Left ventricle myocardium inferior (tissue), 1 donor: ENCODE data around the gene NT5DC1. TPM values are rescaled to one million over a fixed set of nuclear protein-coding genes. Genes with fewer than 3 reads are reported as not detected.

Experiments used
- DNase-seq: peaks from one replicate; pipeline ENCODE4 v3.0.0-alpha.2; 2020
- H3K27ac ChIP-seq: fragments of 200-600 bp; replicated peaks from 2 replicates; pipeline ENCODE4 v1.8.0; 2021
- H3K27me3 ChIP-seq: fragments of 200-600 bp; 2 replicates; pipeline ENCODE4 v1.8.0; 2021; ENCODE audit warnings: low read depth
- H3K36me3 ChIP-seq: fragments of 200-600 bp; 2 replicates; pipeline ENCODE4 v1.8.0; 2021
- H3K4me1 ChIP-seq: fragments of 200-600 bp; 2 replicates; pipeline ENCODE4 v1.8.0; 2021
- H3K4me3 ChIP-seq: fragments of 200-600 bp; 2 replicates; pipeline ENCODE4 v1.8.0; 2021; ENCODE audit warnings: mild to moderate bottlenecking, moderate library complexity
- H3K9me3 ChIP-seq: fragments of 200-600 bp; replicated peaks from 2 replicates; pipeline ENCODE4 v1.8.0; 2021
- intact Hi-C: fragments of 100-400 bp; cut with micrococcal nuclease; formaldehyde crosslinking; loops from one replicate; pipeline ENCODE4 v1.11.0; 2022
- total RNA-seq: library from RNA; stranded (reverse); fragmentation: NEBNext Ultra II Directional; extraction: Animal tissue kit (Norgen Biotek cat#: 25700); gene quantifications from one replicate; pipeline ENCODE4 v1.2.1, GENCODE V29; 2021
- TF ChIP-seq, protein P1 (sequence below): fragments of 200-600 bp; IDR thresholded peaks from 2 replicates; pipeline ENCODE4 v1.8.0; 2021; ENCODE audit warnings: antibody characterized with exemption, mild to moderate bottlenecking, borderline replicate concordance
- donor health status: DM: no; HTN: yes; CAD: no; lungs with severe emphysema.

The NT5DC1 gene
- total RNA-seq, 1 donor from 2014 or later, result 64.3 TPM

DNA sequence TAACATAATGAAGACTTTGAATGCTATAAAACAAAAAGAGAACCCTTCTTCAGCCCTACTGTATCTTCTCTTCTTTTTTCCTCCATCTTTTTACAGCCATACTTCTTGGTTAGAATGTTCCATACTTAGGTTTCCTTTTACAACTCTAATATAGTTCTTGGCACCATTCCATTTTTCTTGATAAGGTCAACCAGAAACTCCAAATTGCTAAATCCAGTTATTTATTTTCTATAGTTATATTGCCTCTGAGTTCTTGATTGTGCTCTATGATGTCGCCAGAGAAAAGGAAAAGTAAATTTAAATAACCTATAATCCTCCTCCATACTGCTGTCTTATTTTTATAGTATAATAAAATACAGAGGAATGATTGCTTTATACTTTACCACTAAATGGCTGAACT is 52.0 kb downstream of the NT5DC1 start:
- Histone ChIP-seq H3K27me3 (no peaks in the 10 kb centered on the region), H3K27ac (no peak overlapping the region), H3K4me3 (no peak overlapping the region), H3K9me3 (no peaks in the 10 kb centered on the region), H3K36me3 (no peaks in the 10 kb centered on the region), H3K4me1 (no peaks in the 10 kb centered on the region)
- no peak for DNase-seq
- TF ChIP-seq, protein P1, sequence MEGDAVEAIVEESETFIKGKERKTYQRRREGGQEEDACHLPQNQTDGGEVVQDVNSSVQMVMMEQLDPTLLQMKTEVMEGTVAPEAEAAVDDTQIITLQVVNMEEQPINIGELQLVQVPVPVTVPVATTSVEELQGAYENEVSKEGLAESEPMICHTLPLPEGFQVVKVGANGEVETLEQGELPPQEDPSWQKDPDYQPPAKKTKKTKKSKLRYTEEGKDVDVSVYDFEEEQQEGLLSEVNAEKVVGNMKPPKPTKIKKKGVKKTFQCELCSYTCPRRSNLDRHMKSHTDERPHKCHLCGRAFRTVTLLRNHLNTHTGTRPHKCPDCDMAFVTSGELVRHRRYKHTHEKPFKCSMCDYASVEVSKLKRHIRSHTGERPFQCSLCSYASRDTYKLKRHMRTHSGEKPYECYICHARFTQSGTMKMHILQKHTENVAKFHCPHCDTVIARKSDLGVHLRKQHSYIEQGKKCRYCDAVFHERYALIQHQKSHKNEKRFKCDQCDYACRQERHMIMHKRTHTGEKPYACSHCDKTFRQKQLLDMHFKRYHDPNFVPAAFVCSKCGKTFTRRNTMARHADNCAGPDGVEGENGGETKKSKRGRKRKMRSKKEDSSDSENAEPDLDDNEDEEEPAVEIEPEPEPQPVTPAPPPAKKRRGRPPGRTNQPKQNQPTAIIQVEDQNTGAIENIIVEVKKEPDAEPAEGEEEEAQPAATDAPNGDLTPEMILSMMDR, result no peak
- intact Hi-C loops, result no loop called here

DNA sequence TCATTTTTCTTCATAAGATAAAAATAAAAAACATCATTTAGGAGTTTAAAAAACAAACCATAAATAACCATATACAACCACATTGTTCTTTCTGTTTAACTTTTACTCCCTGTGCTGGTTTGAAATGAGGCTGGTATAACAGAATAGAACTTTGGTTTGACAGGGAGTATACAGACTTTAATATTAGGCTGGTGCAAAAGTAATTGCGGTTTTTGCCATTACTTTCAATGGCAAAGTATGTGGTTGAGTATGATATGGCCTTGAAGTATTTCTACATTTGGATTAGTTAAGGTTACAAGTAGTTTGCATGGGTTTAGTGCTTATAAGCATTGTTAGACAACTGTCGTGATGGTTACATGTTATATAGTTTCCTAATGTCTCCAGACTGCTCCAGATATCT is 54.2 kb downstream of the NT5DC1 start:
- TF ChIP-seq, protein P1, result no peak
- Histone ChIP-seq H3K36me3 (no peaks in the 10 kb centered on the region), H3K4me1 (no peaks in the 10 kb centered on the region), H3K9me3 (no peaks in the 10 kb centered on the region), H3K4me3 (no peak overlapping the region), H3K27me3 (no peaks in the 10 kb centered on the region), H3K27ac (no peak overlapping the region)
- intact Hi-C loops, result no loop called here
- DNase-seq, result no peak

DNA sequence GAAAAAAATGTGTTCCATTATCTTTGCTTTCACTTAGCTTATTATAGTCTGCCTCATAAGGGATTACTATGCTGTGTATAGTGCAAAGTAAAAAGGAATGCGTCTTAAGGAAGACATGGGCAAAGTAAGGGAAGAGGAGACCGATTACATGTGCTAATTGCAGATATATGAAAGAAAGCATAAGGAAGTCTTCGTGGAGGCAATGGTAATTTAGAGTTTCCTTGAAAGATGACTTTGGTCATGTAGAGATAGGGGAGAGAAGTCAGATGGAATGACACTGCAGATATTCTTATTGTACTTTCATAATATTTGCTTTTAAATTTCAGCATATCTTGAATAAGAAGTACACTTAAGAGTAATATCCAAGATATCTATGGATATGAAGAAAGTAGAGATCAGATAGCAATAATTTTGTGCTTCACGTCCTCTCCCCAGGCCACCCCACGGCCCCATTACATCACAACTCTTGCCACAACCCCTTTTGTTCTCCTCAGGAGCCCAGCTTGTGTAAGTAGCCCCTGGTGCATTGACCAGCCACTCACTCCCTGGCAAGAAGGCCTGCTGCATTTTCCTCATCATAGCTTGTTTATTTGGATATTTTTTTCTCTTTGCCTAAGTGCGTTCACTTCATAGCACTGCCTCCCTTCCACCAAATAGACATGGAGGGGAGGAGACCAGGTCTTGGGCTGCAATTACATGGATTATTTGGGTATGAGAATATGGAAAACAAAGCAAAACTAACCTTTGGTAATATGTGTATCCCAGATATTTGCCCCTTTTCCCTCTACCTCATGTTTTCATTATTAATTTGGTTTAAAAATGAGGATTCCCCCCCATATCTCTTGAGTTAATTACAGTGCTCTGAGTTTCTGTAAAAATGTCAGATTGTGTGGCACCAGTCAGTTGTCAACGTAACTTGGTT is 56.0 kb downstream of the NT5DC1 start:
- no peaks in the 10 kb centered on the region for H3K4me1 ChIP-seq
- H3K36me3 ChIP-seq, result no peaks in the 10 kb centered on the region
- no peak overlapping the region for H3K4me3 ChIP-seq
- H3K27me3 ChIP-seq, result no peaks in the 10 kb centered on the region
- H3K27ac ChIP-seq, result no peak overlapping the region
- H3K9me3 ChIP-seq, result no peaks in the 10 kb centered on the region
- TF ChIP-seq, protein P1, result no peak
- intact Hi-C loops, result no loop called here
- DNase-seq, result no peak

DNA sequence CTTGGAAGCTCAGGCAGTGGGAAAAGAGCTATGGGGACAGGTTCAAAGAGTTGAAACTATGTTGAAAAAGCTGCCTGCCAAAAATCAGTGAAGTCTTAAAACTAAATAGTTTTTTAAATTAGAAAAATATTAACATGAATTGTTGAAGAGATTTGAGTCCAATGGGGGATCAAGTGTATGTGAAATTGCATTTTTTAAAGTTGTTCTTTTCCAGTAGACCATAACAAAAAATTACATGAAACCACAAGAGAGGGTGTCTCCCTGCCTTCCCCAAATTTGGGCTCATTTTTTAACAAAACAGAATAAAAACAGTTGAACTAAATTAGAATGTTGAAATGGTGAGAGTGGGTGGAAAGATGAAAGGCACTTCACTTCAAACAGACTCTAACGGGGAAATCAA is 56.7 kb downstream of the NT5DC1 start:
- intact Hi-C loops, result no loop called here
- no peaks in the 10 kb centered on the region for H3K36me3 ChIP-seq
- H3K27ac ChIP-seq, result no peak overlapping the region
- TF ChIP-seq, protein P1, result no peak
- H3K4me1 ChIP-seq, result no peaks in the 10 kb centered on the region
- no peaks in the 10 kb centered on the region for H3K9me3 ChIP-seq
- no peak overlapping the region for H3K4me3 ChIP-seq
- no peaks in the 10 kb centered on the region for H3K27me3 ChIP-seq
- DNase-seq, result no peak

DNA sequence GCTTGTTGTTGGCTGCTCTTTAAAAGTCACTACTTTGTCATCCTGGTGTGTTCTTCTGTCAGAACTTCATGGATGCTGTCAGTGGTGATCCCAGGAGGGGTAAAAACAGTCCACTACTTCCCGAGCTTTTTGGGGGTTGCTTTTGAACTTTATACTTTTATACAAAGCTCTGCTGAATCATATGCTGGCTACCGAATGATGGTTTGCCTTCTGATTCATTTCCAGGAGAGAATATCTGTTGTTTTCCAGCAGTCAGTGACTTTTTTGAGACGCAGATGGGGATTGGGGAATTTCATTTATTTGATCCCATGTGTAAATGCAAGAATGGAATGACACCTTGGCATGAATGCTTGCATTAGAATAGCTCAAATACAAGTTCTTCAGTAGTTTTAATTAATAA is 58.0 kb downstream of the NT5DC1 start:
- H3K27me3 ChIP-seq, result no peaks in the 10 kb centered on the region
- H3K36me3 ChIP-seq, result no peaks in the 10 kb centered on the region
- peaks cover 6% of the 10 kb centered on the region for H3K9me3 ChIP-seq
- H3K4me1 ChIP-seq, result no peaks in the 10 kb centered on the region
- no peak for DNase-seq
- intact Hi-C loops, result no loop called here
- no peak overlapping the region for H3K27ac ChIP-seq
- TF ChIP-seq, protein P1, result no peak
- H3K4me3 ChIP-seq, result no peak overlapping the region
